ENCODE measurements around the gene ANO1. TPM values are rescaled to one million over a fixed set of nuclear protein-coding genes. Genes with fewer than 3 reads are reported as not detected.

ANO1 gene
- polyA plus RNA-seq, 2 of the 4 experiments (the other 2 are of a cell fraction): 0.27 to 0.44 TPM

GRCh38 chr11:70164705-70165104 is 86.6 kb downstream of the ANO1 start:
- no peak for DNase-seq (ENCODE audit: low read depth in 1 of 2, low spot score in 1 of 2)
- FAIRE-seq: no peak
- TF ChIP-seq JUNB (IDR thresholded peaks at IDR 0.05): no peak
- Histone ChIP-seq H3K27ac (no peak overlapping the region), H3K4me3 (no peak overlapping the region), H3K4me2 (no peak overlapping the region), H3K4me1 (peaks cover 13% of the 10 kb centered on the region), H3K9me3 (no peaks in the 10 kb centered on the region)
- CTCF ChIA-PET: interaction anchor here (0.5 kb wide), 1 partner anchor 60 kb away, joined by 4 read pairs; no protein-coding TSS in a partner anchor
- WGBS (ENCODE audit: missing lambda C conversion rate): 88% methylated on average over 10 of the region's 10 CpGs
- POLR2A ChIA-PET: no interaction called here
- ATAC-seq: no peak

- ChIA-PET POLR2A (no interaction called here), CTCF (interaction anchor here (1.1 to 1.6 kb wide), 6 partner anchors 9 to 224 kb away, joined by 3 to 4 read pairs (median 4); no protein-coding TSS in a partner anchor)
- TF ChIP-seq EP300 (IDR thresholded peaks at IDR 0.05) (no peak), NR3C1 (IDR thresholded peaks at IDR 0.05) (no peak), BHLHE40 (IDR thresholded peaks at IDR 0.05; ENCODE audit: low read depth, low read length) (no peak), FOXS1 (CRISPR knock-in tag; IDR thresholded peaks at IDR 0.05) (no peak), E2F6 (IDR thresholded peaks at IDR 0.05; ENCODE audit: borderline replicate concordance, low read depth) (no peak), HOXA7 (CRISPR knock-in tag; IDR thresholded peaks at IDR 0.05) (no peak), KDM5A (IDR thresholded peaks at IDR 0.05) (no peak), HOXB5 (CRISPR knock-in tag; IDR thresholded peaks at IDR 0.05) (no peak)
- Histone ChIP-seq H3K4me1 (no peaks in the 10 kb centered on the region), H3K4me3 (no peak overlapping the region), H3K4me2 (no peak overlapping the region), H3K9me3 (no peaks in the 10 kb centered on the region), H3K27ac (no peak overlapping the region)
- no peak for ATAC-seq
- no peak for DNase-seq (ENCODE audit: low read depth in 1 of 2, low spot score in 1 of 2)
- FAIRE-seq: no peak
- WGBS (ENCODE audit: missing lambda C conversion rate): 83% methylated on average over 7 of the region's 9 CpGs
These were observed 89.0 kb downstream of the ANO1 start for GRCh38 chr11:70167120-70167519.

- TF ChIP-seq BHLHE40 (IDR thresholded peaks at IDR 0.05; ENCODE audit: low read depth, low read length) (no peak), KDM1A (IDR thresholded peaks at IDR 0.05; ENCODE audit: low read depth) (no peak), EHMT2 (IDR thresholded peaks at IDR 0.05; ENCODE audit: low read depth) (no peak), FOXS1 (CRISPR knock-in tag; IDR thresholded peaks at IDR 0.05) (no peak), BCL3 (IDR thresholded peaks at IDR 0.05) (no peak), TFCP2L1 (CRISPR knock-in tag; IDR thresholded peaks at IDR 0.05) (no peak), KDM5A (IDR thresholded peaks at IDR 0.05) (no peak), NFE2L2 (conservative IDR thresholded peaks at IDR 0.05; ENCODE audit: low read length) (no peak), HOXB13 (CRISPR knock-in tag; IDR thresholded peaks at IDR 0.05; ENCODE audit: low read depth) (no peak), CHD4 (IDR thresholded peaks at IDR 0.05; ENCODE audit: borderline replicate concordance) (no peak), JUN (IDR thresholded peaks at IDR 0.05) (no peak), ZFP36 (IDR thresholded peaks at IDR 0.05; ENCODE audit: borderline replicate concordance, partially characterized antibody) (no peak), NPAS2 (CRISPR knock-in tag; IDR thresholded peaks at IDR 0.05; ENCODE audit: borderline replicate concordance) (no peak), EP300 (IDR thresholded peaks at IDR 0.05) (no peak)
- Histone ChIP-seq H3K4me1 (no peaks in the 10 kb centered on the region), H3K27ac (no peak overlapping the region), H3K4me3 (no peak overlapping the region), H3K4me2 (no peak overlapping the region), H3K9me3 (no peaks in the 10 kb centered on the region)
- FAIRE-seq (no peak), ATAC-seq (peak; percentile 26 to 48; a peak in 4 of 6 replicates), DNase-seq (ENCODE audit: low read depth in 1 of 2, low spot score in 1 of 2) (peak in 1 of 2 experiments; percentile 10)
- ChIA-PET CTCF (interaction anchor here (1.1 to 1.6 kb wide), 6 partner anchors 10 to 224 kb away, joined by 3 to 4 read pairs (median 4); no protein-coding TSS in a partner anchor), POLR2A (no interaction called here)
- 68% methylated on average over 15 of the region's 17 CpGs for WGBS (ENCODE audit: missing lambda C conversion rate)
These were observed 89.7 kb downstream of the ANO1 start for GRCh38 chr11:70167723-70168404.

- no peak overlapping the region for H3K4me2 ChIP-seq
- ATAC-seq (no peak), DNase-seq (ENCODE audit: low read depth in 1 of 2, low spot score in 1 of 2) (no peak), FAIRE-seq (no peak)
- no peaks in the 10 kb centered on the region for H3K4me1 ChIP-seq
- POLR2A ChIA-PET: no interaction called here
- TF ChIP-seq FOSL2 (IDR thresholded peaks at IDR 0.05) (no peak), FOSL2 (CRISPR knock-in tag; IDR thresholded peaks at IDR 0.05) (no peak), MYC (IDR thresholded peaks at IDR 0.05; ENCODE audit: borderline replicate concordance, low read length) (no peak), PBX3 (IDR thresholded peaks at IDR 0.05) (no peak), HOXB13 (CRISPR knock-in tag; IDR thresholded peaks at IDR 0.05; ENCODE audit: low read depth) (no peak), ESRRA (IDR thresholded peaks at IDR 0.05; ENCODE audit: borderline replicate concordance, low read length) (no peak), CBX8 (IDR thresholded peaks at IDR 0.05) (no peak), ZC3H11A (IDR thresholded peaks at IDR 0.05) (no peak), KDM5A (IDR thresholded peaks at IDR 0.05) (no peak), CEBPB (IDR thresholded peaks at IDR 0.05) (no peak), HDAC2 (IDR thresholded peaks at IDR 0.05) (no peak)
- H3K9me3 ChIP-seq: no peaks in the 10 kb centered on the region
- 90% methylated on average over 4 of the region's 6 CpGs for WGBS (ENCODE audit: missing lambda C conversion rate)
- H3K4me3 ChIP-seq: no peak overlapping the region
- CTCF ChIA-PET: interaction anchor here (1.1 to 1.6 kb wide), 3 partner anchors 13 to 225 kb away, joined by 3 to 4 read pairs (median 4); no protein-coding TSS in a partner anchor
- no peak overlapping the region for H3K27ac ChIP-seq
These were observed 90.3 kb downstream of the ANO1 start for GRCh38 chr11:70168405-70168754.

Measured in A549 (cell line).